GM19324 (cell line): Measurements from ENCODE around the gene PPIL4.

ENCODE experiments used
- ATAC-seq: cut with Tn5 transposase; IDR thresholded peaks from one replicate; pipeline ENCODE4 v1.9.1; 2021; ENCODE audit warnings: mild to moderate bottlenecking, moderate library complexity; ENCODE audit not compliant: unreplicated experiment, low FRiP score

Gene PPIL4

GRCh38 chr6:149484733-149485700 is 60.8 kb downstream of the PPIL4 start, which contains the start of gene ZC3H12D:
ZC3H12D (minus strand) TSS chr6:149485014; CDS start chr6:149474543, 10,471 bp downstream.
- ATAC-seq, result peak; percentile 57

- no peak for ATAC-seq
Observed at GRCh38 chr6:149483849-149484655, 61.8 kb downstream of the PPIL4 start.

GRCh38 chr6:149483334-149483725 is 62.5 kb downstream of the PPIL4 start:
- no peak for ATAC-seq

- no peak for ATAC-seq
Observed at GRCh38 chr6:149482545-149483333, 63.1 kb downstream of the PPIL4 start.

- no peak for ATAC-seq
Observed at GRCh38 chr6:149480502-149481280, 65.2 kb downstream of the PPIL4 start.

- no peak for ATAC-seq
Observed at GRCh38 chr6:149478631-149479314, 67.1 kb downstream of the PPIL4 start.

- ATAC-seq, result no peak
Observed at GRCh38 chr6:149477544-149477943, 68.3 kb downstream of the PPIL4 start.

- ATAC-seq, result no peak
Observed at GRCh38 chr6:149476789-149477455, 68.9 kb downstream of the PPIL4 start.

GRCh38 chr6:149474108-149474935 is 71.5 kb downstream of the PPIL4 start:
- peak; percentile 44 for ATAC-seq

- ATAC-seq, result no peak
Observed at GRCh38 chr6:149473080-149474052, 72.5 kb downstream of the PPIL4 start.

- no peak for ATAC-seq
Observed at GRCh38 chr6:149472241-149472640, 73.6 kb downstream of the PPIL4 start.

GRCh38 chr6:149471801-149472200 is 74.0 kb downstream of the PPIL4 start:
- ATAC-seq, result no peak

- no peak for ATAC-seq
Observed at GRCh38 chr6:149470948-149471347, 74.9 kb downstream of the PPIL4 start.

- peak; percentile 55 for ATAC-seq
Observed at GRCh38 chr6:149468179-149468578, 77.7 kb downstream of the PPIL4 start.

- no peak for ATAC-seq
Observed at GRCh38 chr6:149467265-149467664, 78.6 kb downstream of the PPIL4 start.

GRCh38 chr6:149464411-149464810 is 81.4 kb downstream of the PPIL4 start:
- ATAC-seq, result no peak

- ATAC-seq, result no peak
Observed at GRCh38 chr6:149463781-149464180, 82.1 kb downstream of the PPIL4 start.
